ENCODE measurements around the gene KIAA0753.

Gene KIAA0753

GRCh38 chr17:6587310-6587709 is 53.2 kb downstream of the KIAA0753 start:
- TF ChIP-seq POLR2AphosphoS5 (IDR thresholded peaks at IDR 0.05; ENCODE audit: low read depth) (no peak), GABPA (IDR thresholded peaks at IDR 0.05; ENCODE audit: low read depth) (no peak), SPI1 (IDR thresholded peaks at IDR 0.05; ENCODE audit: borderline replicate concordance, low read depth) (no peak), CTCF (IDR thresholded peaks at IDR 0.05; ENCODE audit: insufficient read depth, low read length) (no peak)
- TF ChIP-seq, protein P1, sequence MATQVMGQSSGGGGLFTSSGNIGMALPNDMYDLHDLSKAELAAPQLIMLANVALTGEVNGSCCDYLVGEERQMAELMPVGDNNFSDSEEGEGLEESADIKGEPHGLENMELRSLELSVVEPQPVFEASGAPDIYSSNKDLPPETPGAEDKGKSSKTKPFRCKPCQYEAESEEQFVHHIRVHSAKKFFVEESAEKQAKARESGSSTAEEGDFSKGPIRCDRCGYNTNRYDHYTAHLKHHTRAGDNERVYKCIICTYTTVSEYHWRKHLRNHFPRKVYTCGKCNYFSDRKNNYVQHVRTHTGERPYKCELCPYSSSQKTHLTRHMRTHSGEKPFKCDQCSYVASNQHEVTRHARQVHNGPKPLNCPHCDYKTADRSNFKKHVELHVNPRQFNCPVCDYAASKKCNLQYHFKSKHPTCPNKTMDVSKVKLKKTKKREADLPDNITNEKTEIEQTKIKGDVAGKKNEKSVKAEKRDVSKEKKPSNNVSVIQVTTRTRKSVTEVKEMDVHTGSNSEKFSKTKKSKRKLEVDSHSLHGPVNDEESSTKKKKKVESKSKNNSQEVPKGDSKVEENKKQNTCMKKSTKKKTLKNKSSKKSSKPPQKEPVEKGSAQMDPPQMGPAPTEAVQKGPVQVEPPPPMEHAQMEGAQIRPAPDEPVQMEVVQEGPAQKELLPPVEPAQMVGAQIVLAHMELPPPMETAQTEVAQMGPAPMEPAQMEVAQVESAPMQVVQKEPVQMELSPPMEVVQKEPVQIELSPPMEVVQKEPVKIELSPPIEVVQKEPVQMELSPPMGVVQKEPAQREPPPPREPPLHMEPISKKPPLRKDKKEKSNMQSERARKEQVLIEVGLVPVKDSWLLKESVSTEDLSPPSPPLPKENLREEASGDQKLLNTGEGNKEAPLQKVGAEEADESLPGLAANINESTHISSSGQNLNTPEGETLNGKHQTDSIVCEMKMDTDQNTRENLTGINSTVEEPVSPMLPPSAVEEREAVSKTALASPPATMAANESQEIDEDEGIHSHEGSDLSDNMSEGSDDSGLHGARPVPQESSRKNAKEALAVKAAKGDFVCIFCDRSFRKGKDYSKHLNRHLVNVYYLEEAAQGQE (IDR thresholded peaks at IDR 0.05; ENCODE audit: insufficient replicate concordance, low read depth): no peak
- no peak overlapping the region for H3K27ac ChIP-seq (replicated peaks)
- no peaks in the 10 kb centered on the region for H3K27me3 ChIP-seq (ENCODE audit: insufficient read depth, poor library complexity, severe bottlenecking)
- H3K4me3 ChIP-seq (replicated peaks; ENCODE audit: insufficient read depth, low read length): no peak overlapping the region
- no peak for DNase-seq (ENCODE audit: low read depth in 1 of 2, low spot score in 1 of 2)

GRCh38 chr17:6583411-6583810 is 57.1 kb downstream of the KIAA0753 start:
- no peak overlapping the region for H3K27ac ChIP-seq (replicated peaks)

DNA sequence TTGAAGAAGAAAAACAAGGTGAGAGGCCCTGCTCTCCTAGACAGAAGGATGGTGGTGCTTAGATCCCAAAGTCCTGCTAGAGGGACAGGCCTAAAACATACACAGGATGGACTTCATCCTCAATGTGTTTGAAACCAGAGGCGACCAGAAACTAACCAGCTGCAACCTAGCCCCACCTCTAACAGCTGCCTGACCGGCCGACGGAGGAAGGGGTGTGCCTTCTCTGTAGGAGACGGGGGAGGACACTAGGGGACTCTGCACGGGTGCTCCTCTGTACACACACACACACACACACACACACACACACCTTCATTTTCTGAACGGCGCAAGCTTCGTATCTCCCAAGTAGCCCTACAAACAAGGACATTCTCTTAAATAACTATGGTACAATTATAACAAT is 59.9 kb downstream of the KIAA0753 start:
- TF ChIP-seq SPI1 (IDR thresholded peaks at IDR 0.05; ENCODE audit: borderline replicate concordance, low read depth): no peak
- TF ChIP-seq GABPA (IDR thresholded peaks at IDR 0.05; ENCODE audit: low read depth): no peak
- TF ChIP-seq POLR2AphosphoS5 (IDR thresholded peaks at IDR 0.05; ENCODE audit: low read depth): no peak
- no peak for TF ChIP-seq CTCF (IDR thresholded peaks at IDR 0.05; ENCODE audit: insufficient read depth, low read length)
- TF ChIP-seq, protein P1 (IDR thresholded peaks at IDR 0.05; ENCODE audit: insufficient replicate concordance, low read depth): no peak
- no peak for DNase-seq (ENCODE audit: low read depth in 1 of 2, low spot score in 1 of 2)
- Histone ChIP-seq H3K27me3 (ENCODE audit: insufficient read depth, poor library complexity, severe bottlenecking) (no peaks in the 10 kb centered on the region), H3K27ac (replicated peaks) (no peak overlapping the region), H3K4me3 (replicated peaks; ENCODE audit: insufficient read depth, low read length) (no peak overlapping the region)

More at GRCh38 chr17:6583411-6583810, 57.1 kb downstream of the KIAA0753 start:
- H3K4me3 ChIP-seq (replicated peaks; ENCODE audit: insufficient read depth, low read length): no peak overlapping the region
- TF ChIP-seq, protein P1 (IDR thresholded peaks at IDR 0.05; ENCODE audit: insufficient replicate concordance, low read depth): no peak
- TF ChIP-seq SPI1 (IDR thresholded peaks at IDR 0.05; ENCODE audit: borderline replicate concordance, low read depth): no peak
- TF ChIP-seq GABPA (IDR thresholded peaks at IDR 0.05; ENCODE audit: low read depth): no peak
- no peak for TF ChIP-seq CTCF (IDR thresholded peaks at IDR 0.05; ENCODE audit: insufficient read depth, low read length)
- no peak for TF ChIP-seq POLR2AphosphoS5 (IDR thresholded peaks at IDR 0.05; ENCODE audit: low read depth)
- H3K27me3 ChIP-seq (ENCODE audit: insufficient read depth, poor library complexity, severe bottlenecking): no peaks in the 10 kb centered on the region
- DNase-seq (ENCODE audit: low read depth in 1 of 2, low spot score in 1 of 2): no peak

Data from HL-60 (cell line).